DND-41 (cell line): ENCODE data around the gene ABLIM3.

Experiments used
- ATAC-seq: fragments of 200-7000 bp; cut with Tn5 transposase; 3 replicates; pipeline ENCODE4 v1.9.1; 2021; ENCODE audit warnings: low read depth; ENCODE audit not compliant: insufficient read depth
- DNase-seq: peaks from one replicate; pipeline ENCODE4 v3.0.0-alpha.2; 2020
- H2AFZ ChIP-seq: 2 replicates; pipeline ENCODE4 v1.6.0; 2012; ENCODE audit warnings: low read depth, low read length
- H3K27ac ChIP-seq: 2 replicates; pipeline ENCODE4 v1.5.1; 2012; ENCODE audit warnings: low read length, inconsistent platforms
- H3K27me3 ChIP-seq: fragments of 200-600 bp; sonication (generic); 2 replicates; pipeline ENCODE4 v1.6.0; 2012; ENCODE audit warnings: low read length, mild to moderate bottlenecking, inconsistent platforms; ENCODE audit not compliant: insufficient read depth, poor library complexity
- H3K36me3 ChIP-seq: 2 replicates; pipeline ENCODE4 v1.5.1; 2012; ENCODE audit warnings: low read length, inconsistent platforms; ENCODE audit not compliant: insufficient read depth
- H3K4me1 ChIP-seq: 2 replicates; pipeline ENCODE4 v1.5.1; 2012; ENCODE audit warnings: mild to moderate bottlenecking, low read length; ENCODE audit not compliant: insufficient read depth
- H3K4me2 ChIP-seq: 2 replicates; pipeline ENCODE4 v1.6.0; 2012; ENCODE audit warnings: mild to moderate bottlenecking, moderate library complexity, low read length, inconsistent platforms; ENCODE audit not compliant: insufficient read depth
- H3K4me3 ChIP-seq, 2 experiments: fragments of 200-600 bp in 1 of 2; shearing (Covaris generic) in 1 of 2; 2 replicates each; pipeline ENCODE4 v1.5.1; 2012 to 2016; ENCODE audit warnings: inconsistent platforms in 2 of 2, low read length in 2 of 2, mild to moderate bottlenecking in 2 of 2, low read depth in 1 of 2, moderate library complexity in 1 of 2
- H3K79me2 ChIP-seq: 2 replicates; pipeline ENCODE4 v1.6.0; 2012; ENCODE audit warnings: low read length, inconsistent platforms; ENCODE audit not compliant: insufficient read depth
- H3K9ac ChIP-seq: 2 replicates; pipeline ENCODE4 v1.6.0; 2012; ENCODE audit warnings: low read depth, mild to moderate bottlenecking, inconsistent platforms, low read length, moderate library complexity
- H3K9me3 ChIP-seq: 2 replicates; pipeline ENCODE4 v1.5.1; 2012; ENCODE audit warnings: low read length, moderate library complexity, mild to moderate bottlenecking, inconsistent platforms; ENCODE audit not compliant: insufficient read depth, severe bottlenecking
- H4K20me1 ChIP-seq: 2 replicates; pipeline ENCODE4 v1.6.0; 2012; ENCODE audit warnings: low read length; ENCODE audit not compliant: insufficient read depth
- CTCF ChIP-seq: IDR thresholded peaks from 2 replicates; pipeline ENCODE4 v1.5.1; 2012; ENCODE audit warnings: borderline replicate concordance, low read length, moderate library complexity, mild to moderate bottlenecking; ENCODE audit not compliant: poor library complexity, severe bottlenecking; ENCODE audit errors: extremely low read depth
- EZH2 ChIP-seq: IDR thresholded peaks from 3 replicates; pipeline ENCODE4 v1.6.1; 2012; ENCODE audit warnings: borderline replicate concordance, low read depth, mild to moderate bottlenecking, moderate library complexity, low read length, inconsistent platforms; ENCODE audit not compliant: severe bottlenecking

The ABLIM3 gene

GRCh38 chr5:149203921-149204441 lies 62.7 kb downstream of the ABLIM3 start:
- H4K20me1 ChIP-seq: no peaks in the 10 kb centered on the region
- H3K4me1 ChIP-seq: no peaks in the 10 kb centered on the region
- no peaks in the 10 kb centered on the region for H3K36me3 ChIP-seq
- ATAC-seq: no peak
- H3K27ac ChIP-seq: no peak overlapping the region
- H2AFZ ChIP-seq: no peak overlapping the region
- TF ChIP-seq CTCF (no peak), EZH2 (no peak)
- no peak overlapping the region for H3K9ac ChIP-seq
- peaks cover 2% of the 10 kb centered on the region for H3K9me3 ChIP-seq
- H3K27me3 ChIP-seq: no peaks in the 10 kb centered on the region
- no peak for DNase-seq
- no peak overlapping the region for H3K4me3 ChIP-seq
- H3K4me2 ChIP-seq: no peak overlapping the region
- no peaks in the 10 kb centered on the region for H3K79me2 ChIP-seq

GRCh38 chr5:149205625-149206523 lies 64.6 kb downstream of the ABLIM3 start:
- H3K79me2 ChIP-seq: no peaks in the 10 kb centered on the region
- TF ChIP-seq EZH2 (no peak), CTCF (no peak)
- H3K36me3 ChIP-seq: no peaks in the 10 kb centered on the region
- H3K4me1 ChIP-seq: no peaks in the 10 kb centered on the region
- no peak overlapping the region for H3K4me3 ChIP-seq
- H3K9me3 ChIP-seq: peaks cover 2% of the 10 kb centered on the region
- H3K27ac ChIP-seq: no peak overlapping the region
- DNase-seq: no peak
- H2AFZ ChIP-seq: no peak overlapping the region
- no peak overlapping the region for H3K9ac ChIP-seq
- no peaks in the 10 kb centered on the region for H4K20me1 ChIP-seq
- no peak for ATAC-seq
- H3K4me2 ChIP-seq: no peak overlapping the region
- no peaks in the 10 kb centered on the region for H3K27me3 ChIP-seq

GRCh38 chr5:149206524-149207141 lies 65.3 kb downstream of the ABLIM3 start:
- Histone ChIP-seq H4K20me1 (no peaks in the 10 kb centered on the region), H3K27me3 (no peaks in the 10 kb centered on the region), H2AFZ (no peak overlapping the region), H3K4me3 (no peak overlapping the region), H3K4me2 (no peak overlapping the region), H3K27ac (no peak overlapping the region), H3K9me3 (peaks cover 2% of the 10 kb centered on the region), H3K9ac (no peak overlapping the region), H3K4me1 (no peaks in the 10 kb centered on the region), H3K79me2 (no peaks in the 10 kb centered on the region), H3K36me3 (no peaks in the 10 kb centered on the region)
- TF ChIP-seq EZH2 (no peak), CTCF (no peak)
- no peak for ATAC-seq
- no peak for DNase-seq
